K562 (cell line): Measurements from ENCODE around the gene FNDC11. TPM values are rescaled to one million over a fixed set of nuclear protein-coding genes. Genes with fewer than 3 reads are reported as not detected.

ENCODE experiments used
- CEBPZ ChIP-seq: fragments of 150-350 bp; IDR thresholded peaks from 2 replicates; pipeline ENCODE4 v1.6.1; 2014; ENCODE audit warnings: low read depth, mild to moderate bottlenecking, low read length, borderline replicate concordance
- EP300 ChIP-seq: IDR thresholded peaks from 2 replicates; pipeline ENCODE4 v1.6.1; 2012; ENCODE audit warnings: low read length, improper control_type of control experiment
- HLTF ChIP-seq: fragments of 450-650 bp; IDR thresholded peaks from 2 replicates; pipeline ENCODE4 v1.6.1; 2016
- PCBP1 ChIP-seq: fragments of 200-400 bp; formaldehyde crosslinking; IDR thresholded peaks from 2 replicates; pipeline ENCODE4 v1.6.1; 2018; ENCODE audit warnings: mild to moderate bottlenecking, low read depth, low read length; ENCODE audit not compliant: poor library complexity, severe bottlenecking
- POLR3G ChIP-seq: IDR thresholded peaks from 2 replicates; pipeline ENCODE4 v1.6.1; 2011; ENCODE audit not compliant: insufficient read length, insufficient replicate concordance; ENCODE audit errors: extremely low read depth
- RFX1 ChIP-seq: fragments of 450-650 bp; IDR thresholded peaks from 2 replicates; pipeline ENCODE4 v1.6.1; 2016; ENCODE audit warnings: mild to moderate bottlenecking, moderate library complexity
- SAP30 ChIP-seq: fragments of 200-600 bp; sonication (generic); IDR thresholded peaks from 2 replicates; pipeline ENCODE4 v1.6.1; 2012; ENCODE audit warnings: borderline replicate concordance, low read depth, mild to moderate bottlenecking, moderate library complexity, low read length, control low read depth, inconsistent platforms; ENCODE audit not compliant: insufficient read depth, poor library complexity, severe bottlenecking
- SMARCE1 ChIP-seq: fragments of 450-650 bp; IDR thresholded peaks from 2 replicates; pipeline ENCODE4 v1.7.1; 2016; ENCODE audit warnings: mild to moderate bottlenecking
- TCF3 ChIP-seq: sonication (generic); formaldehyde crosslinking; IDR thresholded peaks from 2 replicates; pipeline ENCODE4 v1.4.0; 2020; ENCODE audit warnings: mild to moderate bottlenecking, missing genetic modification reagents
- TFE3 ChIP-seq: fragments of 450-650 bp; formaldehyde crosslinking; IDR thresholded peaks from 2 replicates; pipeline ENCODE4 v1.4.0; 2020; ENCODE audit warnings: mild to moderate bottlenecking, mixed read lengths
- THRAP3 ChIP-seq: fragments of 450-650 bp; IDR thresholded peaks from 2 replicates; pipeline ENCODE4 v1.6.1; 2016; ENCODE audit warnings: mild to moderate bottlenecking, inconsistent platforms, borderline replicate concordance
- TOE1 ChIP-seq, 2 experiments: fragments of 450-650 bp in 1 of 2; sonication (generic) in 1 of 2; formaldehyde crosslinking in 1 of 2; IDR thresholded peaks; 2 replicates each; pipeline versions ENCODE4 v1.7.1 to v1.8.0; 2016 to 2022; ENCODE audit warnings: borderline replicate concordance in 2 of 2, mild to moderate bottlenecking in 2 of 2, antibody characterized with exemption in 1 of 2, inconsistent platforms in 1 of 2, low read depth in 1 of 2, missing genetic modification reagents in 1 of 2, moderate library complexity in 1 of 2
- VEZF1 ChIP-seq: fragments of 200-800 bp; sonication (Bioruptor generic); IDR thresholded peaks from 2 replicates; pipeline ENCODE4 v1.6.1; 2017; ENCODE audit warnings: missing genetic modification characterization, missing compliant biosample characterization
- ZNF140 ChIP-seq: fragments of 250-450 bp; sonication (Bioruptor Pico); IDR thresholded peaks from 2 replicates; pipeline ENCODE4 v1.8.0; 2021; ENCODE audit warnings: moderate library complexity, mild to moderate bottlenecking, inconsistent platforms
- ZNF398 ChIP-seq: fragments of 250-450 bp; sonication (Bioruptor Pico); IDR thresholded peaks from 2 replicates; pipeline ENCODE4 v1.8.0; 2021; ENCODE audit warnings: moderate library complexity, mild to moderate bottlenecking, inconsistent platforms
- ZNF41 ChIP-seq: fragments of 250-450 bp; sonication (Bioruptor Pico); conservative IDR thresholded peaks from 2 replicates; pipeline ENCODE4 v1.4.0; 2020; ENCODE audit warnings: mild to moderate bottlenecking
- ZNF57 ChIP-seq: fragments of 450-650 bp; formaldehyde crosslinking; IDR thresholded peaks from 2 replicates; pipeline ENCODE4 v1.4.0; 2020; ENCODE audit warnings: mild to moderate bottlenecking, moderate library complexity
- ZNF76 ChIP-seq: fragments of 250-450 bp; sonication (Bioruptor Pico); IDR thresholded peaks from 2 replicates; pipeline ENCODE4 v1.4.0; 2020; ENCODE audit warnings: mild to moderate bottlenecking, moderate library complexity, borderline replicate concordance
- ZSCAN32 ChIP-seq: fragments of 450-650 bp; formaldehyde crosslinking; IDR thresholded peaks from 2 replicates; pipeline ENCODE4 v1.4.0; 2020; ENCODE audit warnings: mild to moderate bottlenecking, moderate library complexity
- polyA plus RNA-seq, 8 experiments: library from polyadenylated mRNA; depleted of rRNA in 4 of 8; stranded (reverse) in 5 of 8; unstranded in 3 of 8; fragments of >200 nt; fragmentation: Nextera tagmentation in 2 of 8; fragmentation: Illumina TruSeq in 1 of 8; extraction: Ambion mirVana in 2 of 8; extraction: Trizol in 1 of 8; gene quantifications; 2 replicates each; pipeline versions ENCODE4 v1.2.1 to v1.2.3, GENCODE V29; 2011 to 2014; ENCODE audit warnings: inconsistent platforms in 1 of 8, missing spikeins in 1 of 8
- total RNA-seq, 7 experiments: library from RNA; depleted of rRNA in 6 of 7; stranded (reverse); fragments of >200 nt in 6 of 7; fragmentation: Illumina TruSeq in 2 of 7; extraction: Trizol in 2 of 7; gene quantifications; 2 replicates each; pipeline versions ENCODE4 v1.2.1 to v1.2.3, GENCODE V29; 2011 to 2021; ENCODE audit warnings: low replicate concordance in 1 of 7

FNDC11 gene
- total and polyA plus RNA-seq, 9 of the 15 experiments (the other 6 are each of a cell fraction or from before 2014, with no cell fraction given) = 0.08 to 2.3 (median 0.64) TPM; not detected in 2

GRCh38 chr20:63520934-63521601 is 32.9 kb upstream of the FNDC11 start (continued):
- TF ChIP-seq ZNF57 (CRISPR knock-in tag) = no peak
- TF ChIP-seq TOE1 (IDR thresholded peaks at IDR 0.05; ENCODE audit: borderline replicate concordance) = 0 out of 2 replicates have a peak, but pooled peaks have one; percentile 26
- TF ChIP-seq TOE1 (CRISPR knock-in tag; IDR thresholded peaks at IDR 0.05; ENCODE audit: borderline replicate concordance, low read depth) = no peak
- TF ChIP-seq ZSCAN32 (CRISPR knock-in tag) = no peak
- TF ChIP-seq RFX1 = no peak
- TF ChIP-seq ZNF140 (CRISPR knock-in tag) = no peak
- TF ChIP-seq CEBPZ = no peak
- TF ChIP-seq ZNF76 (CRISPR knock-in tag) = no peak
- no peak for TF ChIP-seq TCF3 (CRISPR knock-in tag)
- TF ChIP-seq POLR3G = no peak
- TF ChIP-seq VEZF1 = no peak; the same call in 1 of the 2 replicates
- peak; percentile 82 for TF ChIP-seq PCBP1
- TF ChIP-seq SMARCE1 = no peak
- no peak for TF ChIP-seq HLTF
- TF ChIP-seq THRAP3 = no peak
- no peak for TF ChIP-seq EP300
- TF ChIP-seq SAP30 = peak; percentile 31
- no peak for TF ChIP-seq ZNF398 (CRISPR knock-in tag)
- TF ChIP-seq TFE3 = no peak
- TF ChIP-seq ZNF41 (CRISPR knock-in tag) = no peak
